ENCODE data around the gene ROBO1. TPM values are rescaled to one million over a fixed set of nuclear protein-coding genes. Genes with fewer than 3 reads are reported as not detected.

The ROBO1 gene
- total and polyA plus RNA-seq, 2 of the 13 experiments (the other 11 are each of a cell fraction or from before 2014, with no cell fraction given) = 52.2 to 71.0 TPM

DNA sequence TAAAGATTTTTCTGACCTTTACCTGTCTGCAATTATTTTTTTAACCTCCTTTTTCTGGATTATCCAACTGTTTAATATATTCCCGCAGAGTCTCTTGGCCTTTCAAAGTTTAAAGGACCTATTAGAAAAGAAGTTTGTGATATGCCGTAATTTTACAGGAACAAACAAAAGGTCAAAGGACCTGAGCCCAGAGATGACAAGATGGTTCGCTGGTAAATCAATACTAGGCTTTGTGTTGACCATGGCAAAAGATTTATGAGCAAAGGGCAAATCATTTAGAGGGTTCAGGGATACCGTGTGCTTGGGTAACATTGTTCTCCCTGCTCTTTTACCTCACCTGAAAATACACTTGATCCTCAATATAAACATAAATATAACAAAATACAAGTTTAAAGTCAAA is 923.5 kb downstream of the ROBO1 start (continued):
- TF ChIP-seq, protein P1, sequence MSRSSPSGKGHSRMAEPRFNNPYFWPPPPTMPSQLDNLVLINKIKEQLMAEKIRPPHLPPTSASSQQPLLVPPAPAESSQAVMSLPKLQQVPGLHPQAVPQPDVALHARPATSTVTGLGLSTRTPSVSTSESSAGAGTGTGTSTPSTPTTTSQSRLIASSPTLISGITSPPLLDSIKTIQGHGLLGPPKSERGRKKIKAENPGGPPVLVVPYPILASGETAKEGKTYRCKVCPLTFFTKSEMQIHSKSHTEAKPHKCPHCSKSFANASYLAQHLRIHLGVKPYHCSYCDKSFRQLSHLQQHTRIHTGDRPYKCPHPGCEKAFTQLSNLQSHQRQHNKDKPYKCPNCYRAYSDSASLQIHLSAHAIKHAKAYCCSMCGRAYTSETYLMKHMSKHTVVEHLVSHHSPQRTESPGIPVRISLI (CRISPR knock-in tag; IDR thresholded peaks at IDR 0.05; ENCODE audit: borderline replicate concordance) = peak; percentile 71; the same call in 1 of the 2 replicates
- no peak for TF ChIP-seq SP1 (IDR thresholded peaks at IDR 0.05)
- no peak for TF ChIP-seq SP1 (CRISPR knock-in tag; IDR thresholded peaks at IDR 0.05)
- TF ChIP-seq ZNF710 (CRISPR knock-in tag; IDR thresholded peaks at IDR 0.05; ENCODE audit: borderline replicate concordance) = peak; percentile 74
- no peak for TF ChIP-seq RFX5 (IDR thresholded peaks at IDR 0.05; ENCODE audit: low read depth, low read length)
- TF ChIP-seq ZNF441 (CRISPR knock-in tag; IDR thresholded peaks at IDR 0.05; ENCODE audit: borderline replicate concordance) = peak; percentile 39; the same call in 1 of the 2 replicates
- TF ChIP-seq ZNF264 (CRISPR knock-in tag; IDR thresholded peaks at IDR 0.05) = peak; percentile 81; the same call in 1 of the 2 replicates
- TF ChIP-seq HOXA5 (CRISPR knock-in tag; IDR thresholded peaks at IDR 0.05) = peak; percentile 99
- no peak for TF ChIP-seq RAD51 (IDR thresholded peaks at IDR 0.05; ENCODE audit: borderline replicate concordance)
- TF ChIP-seq, protein P2, sequence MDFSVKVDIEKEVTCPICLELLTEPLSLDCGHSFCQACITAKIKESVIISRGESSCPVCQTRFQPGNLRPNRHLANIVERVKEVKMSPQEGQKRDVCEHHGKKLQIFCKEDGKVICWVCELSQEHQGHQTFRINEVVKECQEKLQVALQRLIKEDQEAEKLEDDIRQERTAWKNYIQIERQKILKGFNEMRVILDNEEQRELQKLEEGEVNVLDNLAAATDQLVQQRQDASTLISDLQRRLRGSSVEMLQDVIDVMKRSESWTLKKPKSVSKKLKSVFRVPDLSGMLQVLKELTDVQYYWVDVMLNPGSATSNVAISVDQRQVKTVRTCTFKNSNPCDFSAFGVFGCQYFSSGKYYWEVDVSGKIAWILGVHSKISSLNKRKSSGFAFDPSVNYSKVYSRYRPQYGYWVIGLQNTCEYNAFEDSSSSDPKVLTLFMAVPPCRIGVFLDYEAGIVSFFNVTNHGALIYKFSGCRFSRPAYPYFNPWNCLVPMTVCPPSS (IDR thresholded peaks at IDR 0.05) = no peak
- no peak for TF ChIP-seq ZNF878 (CRISPR knock-in tag; IDR thresholded peaks at IDR 0.05)
- no peak for TF ChIP-seq HCFC1 (IDR thresholded peaks at IDR 0.05; ENCODE audit: low read depth, low read length)
- TF ChIP-seq SOX13 (IDR thresholded peaks at IDR 0.05) = peak; percentile 94
- TF ChIP-seq SOX13 (CRISPR knock-in tag; conservative IDR thresholded peaks at IDR 0.05 in 1 of 2, IDR thresholded peaks at IDR 0.05 in 1 of 2) = peak in 1 of 2 experiments; percentile 98; a peak in 2 of 4 replicates
- no peak for TF ChIP-seq GPN1 (CRISPR knock-in tag; IDR thresholded peaks at IDR 0.05; ENCODE audit: borderline replicate concordance)
- no peak for TF ChIP-seq NFAT5 (CRISPR knock-in tag; IDR thresholded peaks at IDR 0.05)
- peak; percentile 89 for TF ChIP-seq TFE3 (CRISPR knock-in tag; IDR thresholded peaks at IDR 0.05)
- TF ChIP-seq KDM1A (CRISPR knock-in tag; IDR thresholded peaks at IDR 0.05) = peak; percentile 75; the same call in 1 of the 2 replicates
- TF ChIP-seq TFAP4 (IDR thresholded peaks at IDR 0.05; ENCODE audit: borderline replicate concordance, low read depth) = peak; percentile 49; the same call in 1 of the 2 replicates
